HCT116 (cell line): ENCODE measurements around the gene TMEM87A. TPM values are rescaled to one million over a fixed set of nuclear protein-coding genes. Genes with fewer than 3 reads are reported as not detected.
A peak's percentile ranks its signal among the peaks of the same experiment; 100 is the strongest.

Experiments
- ATAC-seq: fragments of 200-7000 bp; cut with Tn5 transposase; 2 replicates; pipeline ENCODE4 v1.9.1; 2020; ENCODE audit warnings: mild to moderate bottlenecking, moderate library complexity
- BruUV-seq: library from RNA; stranded (reverse); fragments of 400-500 nt; replicated peaks from 2 replicates; lab custom pipeline; 2021; lab: Mats Ljungman, UMichigan
- CTCF ChIA-PET: fragments of 300-600 bp; sonication (Branson Sonifier 250); formaldehyde crosslinking; loops from one replicate; lab custom pipeline; 2021; ENCODE audit warnings: antibody characterized with exemption; lab: Charles Lee
- POLR2A ChIA-PET: fragments of 300-600, 350-600 bp; sonication (Branson Sonifier 250); formaldehyde crosslinking; loops from one replicate; lab custom pipeline; 2021; ENCODE audit warnings: antibody characterized with exemption; lab: Charles Lee
- RAD21 ChIA-PET, 2 experiments: fragments of 300-600 bp; sonication (Branson Sonifier 250); formaldehyde crosslinking; loops; one replicate each; lab custom pipeline; 2023; ENCODE audit warnings: low total read pairs in 2 of 2; ENCODE audit not compliant: uncharacterized antibody in 2 of 2, unreplicated experiment in 2 of 2, low non-redundant PET in 1 of 2; lab: Charles Lee
- DNase-seq: peaks from one replicate; pipeline ENCODE4 v3.0.0-alpha.2; 2010; ENCODE audit warnings: low read depth, low spot score
- H2AFZ ChIP-seq: fragments of 200-600 bp; shearing (Covaris generic), sonication (generic); 2 replicates; pipeline ENCODE4 v1.6.1; 2017; ENCODE audit warnings: low read depth, mixed run types, mixed read lengths, antibody characterized with exemption, low read length; ENCODE audit not compliant: poor library complexity, severe bottlenecking
- H3K27ac ChIP-seq: 2 replicates; pipeline ENCODE4 v1.5.1; 2012; ENCODE audit warnings: low read depth, low read length
- H3K27me3 ChIP-seq: fragments of 200-600 bp; sonication (generic); 2 replicates; pipeline ENCODE4 v1.6.1; 2016; ENCODE audit warnings: mixed run types, low read length, mixed read lengths; ENCODE audit not compliant: insufficient read depth
- H3K36me3 ChIP-seq, 2 experiments: fragments of 200-500 bp in 1 of 2; fragments of 200-600 bp in 1 of 2; sonication (Bioruptor generic) in 1 of 2; sonication (generic) in 1 of 2; 2 replicates each; pipeline versions ENCODE4 v1.5.1 to v1.6.1; 2014 to 2016; ENCODE audit warnings: low read length in 2 of 2, inconsistent platforms in 1 of 2, mixed read lengths in 1 of 2, mixed run types in 1 of 2; ENCODE audit not compliant: insufficient read depth in 2 of 2, control insufficient read depth in 1 of 2
- H3K4me1 ChIP-seq, 2 experiments: fragments of 200-600 bp in 1 of 2; sonication (generic) in 1 of 2; 2 replicates each; pipeline versions ENCODE4 v1.5.1 to v1.6.1; 2012 to 2017; ENCODE audit warnings: low read length in 2 of 2, inconsistent platforms in 1 of 2, mild to moderate bottlenecking in 1 of 2, mixed read lengths in 1 of 2, mixed run types in 1 of 2, moderate library complexity in 1 of 2; ENCODE audit not compliant: insufficient read depth in 2 of 2, control insufficient read depth in 1 of 2
- H3K4me2 ChIP-seq: fragments of 200-600 bp; sonication (generic); 2 replicates; pipeline ENCODE4 v1.6.1; 2017; ENCODE audit warnings: mixed run types, low read length, mixed read lengths
- H3K4me3 ChIP-seq, 2 experiments: fragments of 200-600 bp in 1 of 2; sonication (generic) in 1 of 2; replicated peaks in 1 of 2; 2 replicates each; pipeline ENCODE4 v1.5.1; 2011 to 2016; ENCODE audit warnings: low read length in 2 of 2, control low read depth in 1 of 2, low read depth in 1 of 2, mild to moderate bottlenecking in 1 of 2, mixed read lengths in 1 of 2, mixed run types in 1 of 2
- H3K79me2 ChIP-seq: fragments of 200-600 bp; sonication (generic); 2 replicates; pipeline ENCODE4 v1.6.1; 2017; ENCODE audit warnings: mild to moderate bottlenecking, mixed run types, low read length, moderate library complexity, mixed read lengths; ENCODE audit not compliant: insufficient read depth
- H3K9ac ChIP-seq: fragments of 200-600 bp; sonication (generic); 2 replicates; pipeline ENCODE4 v1.6.1; 2016; ENCODE audit warnings: low read length, mixed read lengths
- H3K9me2 ChIP-seq: fragments of 200-600 bp; sonication (generic), shearing (Covaris generic); 2 replicates; pipeline ENCODE4 v1.6.1; 2017; ENCODE audit warnings: mixed run types, mild to moderate bottlenecking, moderate library complexity; ENCODE audit not compliant: insufficient read depth
- H3K9me3 ChIP-seq, 2 experiments: fragments of 200-500 bp in 1 of 2; fragments of 200-600 bp in 1 of 2; sonication (Bioruptor generic) in 1 of 2; sonication (generic) in 1 of 2; 2 replicates each; pipeline ENCODE4 v1.6.1; 2014 to 2017; ENCODE audit warnings: low read length in 2 of 2, mixed read lengths in 2 of 2, inconsistent platforms in 1 of 2, low read depth in 1 of 2, mild to moderate bottlenecking in 1 of 2, mixed run types in 1 of 2, moderate library complexity in 1 of 2; ENCODE audit not compliant: control insufficient read depth in 1 of 2, insufficient read depth in 1 of 2
- H4K20me1 ChIP-seq: fragments of 200-600 bp; sonication (generic), shearing (Covaris generic); 2 replicates; pipeline ENCODE4 v1.6.1; 2017; ENCODE audit warnings: mixed run types, mild to moderate bottlenecking, moderate library complexity; ENCODE audit not compliant: insufficient read depth
- CBX3 ChIP-seq: IDR thresholded peaks from 2 replicates; pipeline ENCODE4 v1.6.1; 2012; ENCODE audit warnings: low read depth
- CEBPB ChIP-seq: IDR thresholded peaks from 2 replicates; pipeline ENCODE4 v1.6.1; 2012; ENCODE audit warnings: low read depth
- EGR1 ChIP-seq: IDR thresholded peaks from 2 replicates; pipeline ENCODE4 v1.6.1; 2012; ENCODE audit warnings: low read depth
- ELF1 ChIP-seq: IDR thresholded peaks from 2 replicates; pipeline ENCODE4 v1.6.1; 2012; ENCODE audit warnings: low read depth, borderline replicate concordance
- EZH2 ChIP-seq: fragments of 200-600 bp; sonication (generic); IDR thresholded peaks from 2 replicates; pipeline ENCODE4 v1.6.1; 2017; ENCODE audit warnings: antibody characterized with exemption, mixed run types
- EZH2phosphoT487 ChIP-seq: fragments of 200-600 bp; IDR thresholded peaks from 2 replicates; pipeline ENCODE4 v1.6.1; 2018; ENCODE audit warnings: antibody characterized with exemption, borderline replicate concordance
- JUND ChIP-seq: IDR thresholded peaks from 2 replicates; pipeline ENCODE4 v1.6.1; 2012
- POLR2AphosphoS5 ChIP-seq: IDR thresholded peaks from 2 replicates; pipeline ENCODE4 v1.6.1; 2011; ENCODE audit warnings: mild to moderate bottlenecking, low read depth, low read length, moderate library complexity
- RAD21 ChIP-seq: IDR thresholded peaks from 2 replicates; pipeline ENCODE4 v1.6.1; 2012; ENCODE audit warnings: low read depth, mild to moderate bottlenecking
- SIN3A ChIP-seq: IDR thresholded peaks from 2 replicates; pipeline ENCODE4 v1.6.1; 2012; ENCODE audit warnings: low read depth
- SP1 ChIP-seq: IDR thresholded peaks from 2 replicates; pipeline ENCODE4 v1.6.1; 2012; ENCODE audit warnings: low read depth
- ZFX ChIP-seq: fragments of 450-650 bp; IDR thresholded peaks from 2 replicates; pipeline ENCODE4 v1.6.1; 2017
- ZNF274 ChIP-seq: fragments of 200-500 bp; sonication (Bioruptor generic); IDR thresholded peaks from 2 replicates; pipeline ENCODE4 v1.6.1; 2014; ENCODE audit warnings: mild to moderate bottlenecking, low read depth, low read length, inconsistent platforms
- intact Hi-C: fragments of 100-400 bp; cut with micrococcal nuclease; formaldehyde crosslinking; loops from 2 replicates; pipeline ENCODE4 v1.10.0; 2022
- microRNA counts: library from miRNA; unstranded; fragments of <30 nt; microRNA quantifications from one replicate; lab custom pipeline; 2015
- microRNA-seq: library from miRNA; unstranded; fragments of <30 nt; microRNA quantifications from one replicate; pipeline ENCODE4, GENCODE V29; 2016; ENCODE audit warnings: borderline number of aligned reads
- total RNA-seq: library from RNA; stranded (reverse); gene quantifications from one replicate; pipeline ENCODE4 v1.2.1, GENCODE V29; 2021; ENCODE audit not compliant: unreplicated experiment
- TF ChIP-seq, protein P1 (sequence below): IDR thresholded peaks from 2 replicates; pipeline ENCODE4 v1.6.1; 2011; ENCODE audit warnings: mild to moderate bottlenecking, low read length, moderate library complexity; ENCODE audit not compliant: insufficient replicate concordance; ENCODE audit errors: extremely low read depth
- TF ChIP-seq, protein P2 (sequence below): IDR thresholded peaks from 2 replicates; pipeline ENCODE4 v1.6.1; 2012

The TMEM87A gene
- total RNA-seq, 1 experiment from 2014 or later: 44.0 TPM

DNA sequence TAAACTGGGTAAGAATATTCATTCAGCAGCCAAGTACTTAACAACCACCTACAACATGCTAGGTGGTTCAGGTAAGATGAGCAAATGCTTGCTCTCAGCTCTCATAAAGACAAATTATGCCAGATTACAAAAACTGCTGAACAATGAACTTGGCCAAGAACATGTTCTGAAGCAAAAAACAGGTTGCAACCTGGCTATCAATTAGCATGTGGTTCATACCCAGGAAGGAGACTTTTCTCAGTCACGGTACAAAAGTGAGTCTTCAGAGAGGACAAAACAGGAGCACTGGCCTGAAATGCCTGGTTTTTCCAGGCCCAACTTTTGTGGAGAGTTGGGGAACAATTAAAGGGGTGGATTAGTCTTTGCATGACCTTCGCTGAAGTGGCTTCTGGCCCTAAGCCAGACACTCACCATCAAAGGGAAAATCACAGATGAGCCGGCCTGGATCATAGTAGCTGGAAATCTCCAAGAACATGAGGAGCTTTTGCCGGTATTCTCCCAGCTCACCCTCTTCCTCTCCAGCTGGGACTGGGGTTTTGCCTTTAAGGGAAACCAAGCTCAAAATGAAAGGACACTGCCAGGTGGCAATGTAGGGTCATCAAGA, 109.2 kb downstream of the TMEM87A start (continued):
- no peak for TF ChIP-seq JUND
- TF ChIP-seq POLR2AphosphoS5: no peak
- no peak for TF ChIP-seq EGR1
- no peak for TF ChIP-seq RAD21
- no peak for TF ChIP-seq CEBPB
- TF ChIP-seq, all 23 proteins: peak for 0

DNA sequence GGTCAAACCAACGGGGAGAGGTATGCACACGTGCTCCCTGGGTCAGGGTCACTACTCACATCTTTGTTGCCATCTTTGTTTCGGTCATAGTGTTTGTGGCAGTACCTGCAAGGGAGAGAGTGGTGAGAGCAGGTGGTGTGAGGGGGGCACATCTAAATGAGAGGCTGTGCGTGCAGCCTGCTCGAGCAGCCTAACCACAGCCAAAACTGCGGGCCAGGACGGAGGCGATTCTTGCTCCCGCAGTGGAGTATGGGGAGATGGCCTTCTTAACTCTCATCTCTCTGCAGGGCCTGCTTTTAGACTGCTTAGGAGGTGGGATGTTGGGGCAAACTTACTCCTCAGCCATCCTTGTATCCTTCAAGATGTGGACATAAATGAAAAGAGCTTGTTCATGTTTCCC, 109.9 kb downstream of the TMEM87A start:
- H3K9ac ChIP-seq: no peak overlapping the region
- no peak overlapping the region for H3K4me2 ChIP-seq
- no peaks in the 10 kb centered on the region for H3K27me3 ChIP-seq
- no peaks in the 10 kb centered on the region for H4K20me1 ChIP-seq
- ChIA-PET RAD21 (no interaction called here), CTCF (no interaction called here), POLR2A (no interaction called here)
- no peaks in the 10 kb centered on the region for H3K9me2 ChIP-seq
- no peak overlapping the region for H3K4me3 ChIP-seq
- DNase-seq (no peak), ATAC-seq (no peak)
- H3K9me3 ChIP-seq: no peaks in the 10 kb centered on the region
- H3K36me3 ChIP-seq: peaks cover 29 to 59% of the 10 kb centered on the region in 2 experiments; a peak in 3 of 4 replicates
- no peaks in the 10 kb centered on the region for H3K79me2 ChIP-seq
- intact Hi-C loops: no loop called here
- peaks cover 0 to 4% of the 10 kb centered on the region in 2 experiments; a peak in 1 of 4 replicates for H3K4me1 ChIP-seq
- TF ChIP-seq ELF1 (no peak), EZH2phosphoT487 (no peak), RAD21 (no peak), SIN3A (no peak), ZFX (no peak), CBX3 (no peak), SP1 (no peak), EZH2 (no peak), CEBPB (no peak), ZNF274 (no peak)
- TF ChIP-seq, protein P1, sequence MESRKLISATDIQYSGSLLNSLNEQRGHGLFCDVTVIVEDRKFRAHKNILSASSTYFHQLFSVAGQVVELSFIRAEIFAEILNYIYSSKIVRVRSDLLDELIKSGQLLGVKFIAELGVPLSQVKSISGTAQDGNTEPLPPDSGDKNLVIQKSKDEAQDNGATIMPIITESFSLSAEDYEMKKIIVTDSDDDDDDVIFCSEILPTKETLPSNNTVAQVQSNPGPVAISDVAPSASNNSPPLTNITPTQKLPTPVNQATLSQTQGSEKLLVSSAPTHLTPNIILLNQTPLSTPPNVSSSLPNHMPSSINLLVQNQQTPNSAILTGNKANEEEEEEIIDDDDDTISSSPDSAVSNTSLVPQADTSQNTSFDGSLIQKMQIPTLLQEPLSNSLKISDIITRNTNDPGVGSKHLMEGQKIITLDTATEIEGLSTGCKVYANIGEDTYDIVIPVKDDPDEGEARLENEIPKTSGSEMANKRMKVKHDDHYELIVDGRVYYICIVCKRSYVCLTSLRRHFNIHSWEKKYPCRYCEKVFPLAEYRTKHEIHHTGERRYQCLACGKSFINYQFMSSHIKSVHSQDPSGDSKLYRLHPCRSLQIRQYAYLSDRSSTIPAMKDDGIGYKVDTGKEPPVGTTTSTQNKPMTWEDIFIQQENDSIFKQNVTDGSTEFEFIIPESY: no peak
- TF ChIP-seq, protein P2, sequence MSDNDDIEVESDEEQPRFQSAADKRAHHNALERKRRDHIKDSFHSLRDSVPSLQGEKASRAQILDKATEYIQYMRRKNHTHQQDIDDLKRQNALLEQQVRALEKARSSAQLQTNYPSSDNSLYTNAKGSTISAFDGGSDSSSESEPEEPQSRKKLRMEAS: no peak
- H3K27ac ChIP-seq: no peak overlapping the region
- no peak overlapping the region for H2AFZ ChIP-seq
- BruUV-seq: no TSS peak

MicroRNA genes within 50 kb of the gene (microRNA counts, 767-probe panel; counts per million panel counts)
- not detected for microRNA hsa-miR-627 (lab: Ali Mortazavi, UCI)

Small RNA genes lying within 50 kb of the gene (microRNA-seq; reads per million reads assigned to microRNA genes)
- 113 reads per million, percentile 64 among the genes with 10 or more reads in this experiment for gene MIR627

Other genes starting within 250 kb of the TMEM87A start
- 0.34 TPM for gene PLA2G4D, start 178.9 kb downstream of the TMEM87A start, total RNA-seq
- 0.05 TPM for gene PLA2G4F, start 116.8 kb downstream of the TMEM87A start, total RNA-seq
- gene VPS39, start 65.1 kb downstream of the TMEM87A start, total RNA-seq: 40.1 TPM
- gene GANC, start 232 bp downstream of the TMEM87A start, total RNA-seq: 13.1 TPM
- gene CAPN3, start 86.1 kb upstream of the TMEM87A start, total RNA-seq: 1.8 TPM
- gene ZNF106, start 217.7 kb upstream of the TMEM87A start, total RNA-seq: 28.5 TPM
- gene SNAP23, start 222.2 kb upstream of the TMEM87A start, total RNA-seq: 31.2 TPM